Psoas muscle (tissue), 8 donors: ENCODE results near the gene ZSWIM8. TPM values are rescaled to one million over a fixed set of nuclear protein-coding genes. Genes with fewer than 3 reads are reported as not detected.
"Not testable (repeated sequence)": the region's sequence is repeated elsewhere in the genome, so short reads cannot be mapped to it uniquely, and the experiment has no call there.

Experiments used
- ATAC-seq, 4 donors: fragments of 200-7000 bp; cut with Tn5 transposase; one replicate each; pipeline ENCODE4 v1.9.1; 2020; ENCODE audit warnings: moderate library complexity in 3 of 4, mild to moderate bottlenecking in 2 of 4
- DNase-seq, 2 donors: peaks; one replicate each; pipeline ENCODE4 v3.0.0-alpha.2; 2020
- H3K27ac ChIP-seq: fragments of 200-600 bp; one replicate; pipeline ENCODE4 v1.8.0; 2022
- H3K27me3 ChIP-seq, 3 donors: fragments of 200-600 bp in 1 of 3; one replicate each; pipeline versions ENCODE4 v1.6.1 to v1.8.0; 2013 to 2022; ENCODE audit warnings: low read length in 2 of 3, mild to moderate bottlenecking in 2 of 3, moderate library complexity in 1 of 3; ENCODE audit not compliant: insufficient read depth in 3 of 3
- H3K36me3 ChIP-seq, 2 donors: fragments of 200-600 bp in 1 of 2; one replicate each; pipeline versions ENCODE4 v1.6.1 to v1.8.0; 2013 to 2022; ENCODE audit warnings: low read depth in 1 of 2, mild to moderate bottlenecking in 1 of 2, moderate library complexity in 1 of 2; ENCODE audit not compliant: insufficient read depth in 1 of 2
- H3K4me1 ChIP-seq: fragments of 200-600 bp; one replicate; pipeline ENCODE4 v1.8.0; 2022
- H3K4me3 ChIP-seq: fragments of 200-600 bp; one replicate; pipeline ENCODE4 v1.8.0; 2022; ENCODE audit warnings: mild to moderate bottlenecking
- H3K9me3 ChIP-seq: fragments of 200-600 bp; one replicate; pipeline ENCODE4 v1.8.0; 2022
- CTCF ChIP-seq: fragments of 200-600 bp; IDR thresholded peaks from one replicate; pipeline ENCODE4 v1.8.0; 2022; ENCODE audit warnings: antibody characterized with exemption
- WGBS, 3 donors: extraction: QIAGEN DNeasy Blood & Tissue Kit; methylation state at CpG; one replicate each; pipeline versions ENCODE4 v1.1.6 to v1.1.7; 2013; 5-methylcytosine and 5-hydroxymethylcytosine counted together
- intact Hi-C, 2 donors: fragments of 100-400 bp; cut with DNase I; formaldehyde crosslinking; loops; one replicate each; pipeline versions ENCODE4 v1.11.0 to v1.14.2; 2022
- polyA plus RNA-seq, 3 donors: library from polyadenylated mRNA; stranded (reverse); fragments of 200-250 nt; gene quantifications; one replicate each; pipeline ENCODE4 v1.2.3, GENCODE V29; 2013
- total RNA-seq, 4 donors: library from RNA; stranded (reverse); fragmentation: NEBNext Ultra II Directional in 2 of 4; extraction: Animal tissue kit (Norgen Biotek cat#: 25700) in 2 of 4; gene quantifications; one replicate each; pipeline versions ENCODE4 v1.2.1 to v1.2.4, GENCODE V29; 2021 to 2023
- donor health status: healthy with polysubstance abuse.
- donor health status: DM: no; HTN: no; CAD: no; lungs with moderate emphysema.
- donor health status: Bipolar disorder and iron deficiency.
- donor health status: healthy.
- donor health status: DM: yes; HTN: yes; CAD: no.
- donor health status: DM: no; HTN: no; CAD: no.
- donor health status: DM: no; HTN: no; CAD: no.
- donor health status: DM: yes; HTN: yes; CAD: no.

ZSWIM8 gene
- total and polyA plus RNA-seq, 7 donors = 40.5 to 68.3 (median 57.2) TPM

DNA sequence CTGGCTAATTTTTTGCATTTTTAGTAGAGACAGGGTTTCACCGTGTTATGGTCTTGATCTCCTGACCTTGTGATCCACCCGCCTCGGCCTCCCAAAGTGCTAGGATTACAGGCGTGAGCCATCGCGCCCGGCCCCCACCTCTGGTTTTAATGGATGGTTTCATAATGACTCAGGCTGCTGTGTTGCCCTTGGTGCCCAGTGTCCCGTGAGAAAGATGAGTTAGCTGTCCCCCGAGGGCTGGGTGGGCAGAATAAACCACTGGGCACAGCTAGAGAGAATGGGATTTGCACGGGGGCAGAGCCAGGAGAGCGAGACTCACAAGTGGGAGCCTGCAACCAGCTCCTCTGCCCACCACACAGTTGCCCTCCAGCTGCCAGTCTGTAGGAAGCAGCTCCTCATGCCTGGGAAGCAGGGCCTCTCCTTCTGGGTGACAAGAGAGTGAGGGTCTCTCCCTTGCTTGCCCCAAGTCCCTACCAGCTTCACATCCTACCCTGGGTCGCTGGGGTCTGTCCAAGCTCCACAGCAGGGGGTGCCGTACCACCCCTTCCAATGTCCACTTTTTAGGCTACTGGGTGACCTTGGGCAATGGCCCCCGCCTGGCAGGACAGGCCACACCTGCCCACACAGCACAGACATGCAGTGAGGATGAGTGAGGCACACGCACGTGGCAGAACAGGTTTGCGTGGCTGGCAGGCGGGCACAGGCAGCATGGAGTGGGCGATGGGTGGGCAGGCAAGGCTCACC is 42.1 kb downstream of the ZSWIM8 start:
- intact Hi-C loops = no loop called here
- Histone ChIP-seq H3K27ac (no peak overlapping the region), H3K4me3 (no peak overlapping the region), H3K9me3 (no peaks in the 10 kb centered on the region), H3K36me3 (peaks cover 0 to 80% of the 10 kb centered on the region in 2 donors), H3K27me3 (no peaks in the 10 kb centered on the region), H3K4me1 (no peaks in the 10 kb centered on the region)
- no peak for TF ChIP-seq CTCF
- 91 to 95% (median 92%) methylated on average over 19 of the region's 19 CpGs for WGBS, 3 donors
- ATAC-seq (no peak), DNase-seq (no peak)

- peaks cover 0 to 79% of the 10 kb centered on the region in 2 donors for H3K36me3 ChIP-seq
- intact Hi-C loops = no loop called here
- WGBS, 3 donors = 91% methylated on average over 6 of the region's 6 CpGs
- no peak overlapping the region for H3K27ac ChIP-seq
- H3K9me3 ChIP-seq = no peaks in the 10 kb centered on the region
- no peak for DNase-seq
- TF ChIP-seq CTCF = no peak
- H3K4me3 ChIP-seq = no peak overlapping the region
- H3K4me1 ChIP-seq = no peaks in the 10 kb centered on the region
- H3K27me3 ChIP-seq = no peaks in the 10 kb centered on the region
- no peak for ATAC-seq
Measured at GRCh38 chr10:73828161-73828560, 42.8 kb downstream of the ZSWIM8 start.

GRCh38 chr10:73829090-73829489 is 43.7 kb downstream of the ZSWIM8 start:
- WGBS, 3 donors = 89 to 98% (median 91%) methylated on average over 7 of the region's 7 CpGs
- DNase-seq, H3K4me1 ChIP-seq, H3K9me3 ChIP-seq, intact Hi-C loops, H3K27me3 ChIP-seq, ATAC-seq, H3K27ac ChIP-seq, H3K4me3 ChIP-seq: not testable (repeated sequence)
- peaks cover 0 to 71% of the 10 kb centered on the region in 2 donors for H3K36me3 ChIP-seq

DNA sequence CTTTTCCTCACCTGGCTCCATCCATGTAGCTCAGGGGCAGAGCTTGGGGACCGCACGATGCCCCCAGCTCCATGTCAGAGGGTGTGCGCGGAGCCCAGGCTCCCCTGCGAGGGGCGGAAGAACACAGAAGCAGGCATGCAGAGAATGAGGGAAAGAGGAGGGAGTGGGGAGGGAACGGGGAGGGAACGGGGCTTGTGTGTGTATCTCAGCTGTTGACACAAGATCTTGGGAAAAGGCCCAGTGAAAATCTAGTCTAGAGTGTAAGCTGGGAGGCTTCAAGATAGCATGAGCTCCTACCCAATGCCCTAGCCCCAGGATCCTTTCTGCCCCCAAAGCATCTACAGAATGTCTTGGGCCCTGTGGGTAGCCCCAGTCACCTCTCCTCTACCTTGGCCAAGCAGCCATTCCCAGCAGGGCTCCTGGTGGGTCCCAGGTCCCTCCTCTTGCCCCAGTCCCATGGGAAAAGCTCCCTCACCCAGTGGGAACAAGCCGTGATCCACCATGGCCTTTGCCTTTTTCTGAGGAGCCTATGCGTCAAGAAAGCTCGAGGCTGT is 51.1 kb downstream of the ZSWIM8 start:
- 89 to 92% (median 92%) methylated on average over 10 to 11 of the region's 11 CpGs for WGBS, 3 donors
- Histone ChIP-seq H3K4me1 (no peaks in the 10 kb centered on the region), H3K27me3 (no peaks in the 10 kb centered on the region), H3K36me3 (peaks cover 0 to 85% of the 10 kb centered on the region in 2 donors), H3K9me3 (no peaks in the 10 kb centered on the region), H3K4me3 (no peak overlapping the region), H3K27ac (no peak overlapping the region)
- DNase-seq = no peak
- TF ChIP-seq CTCF = no peak
- ATAC-seq = no peak
- intact Hi-C loops = loop anchor here in 1 of 2 donors (10.0 kb wide), 1 partner anchor 98 kb away; no protein-coding TSS in a partner anchor

- intact Hi-C loops = loop anchor here in 1 of 2 donors (10.0 kb wide), 1 partner anchor 98 kb away; no protein-coding TSS in a partner anchor
- no peak overlapping the region for H3K27ac ChIP-seq
- ATAC-seq = no peak
- no peaks in the 10 kb centered on the region for H3K4me1 ChIP-seq
- TF ChIP-seq CTCF = no peak
- no peak for DNase-seq
- no peaks in the 10 kb centered on the region for H3K27me3 ChIP-seq
- H3K4me3 ChIP-seq = no peak overlapping the region
- no peaks in the 10 kb centered on the region for H3K9me3 ChIP-seq
- WGBS, 3 donors = 85 to 90% (median 87%) methylated on average over 3 of the region's 3 CpGs
- H3K36me3 ChIP-seq = peaks cover 0 to 87% of the 10 kb centered on the region in 2 donors
Measured at GRCh38 chr10:73837072-73837471, 51.7 kb downstream of the ZSWIM8 start.
